A172 (cell line): Measurements from ENCODE around the gene TRABD2B. TPM values are rescaled to one million over a fixed set of nuclear protein-coding genes. Genes with fewer than 3 reads are reported as not detected.

Experiments used
- DNase-seq: peaks from one replicate; pipeline ENCODE4 v3.0.0-alpha.2; 2015; ENCODE audit warnings: low spot score
- total RNA-seq: library from RNA; depleted of rRNA; stranded (reverse); fragments of >200 nt; shearing (Covaris generic); gene quantifications from 2 replicates; pipeline ENCODE4 v1.2.3, GENCODE V29; 2014

Gene TRABD2B
- total RNA-seq, 1 experiment from 2014 or later, result 2.0 TPM

DNA sequence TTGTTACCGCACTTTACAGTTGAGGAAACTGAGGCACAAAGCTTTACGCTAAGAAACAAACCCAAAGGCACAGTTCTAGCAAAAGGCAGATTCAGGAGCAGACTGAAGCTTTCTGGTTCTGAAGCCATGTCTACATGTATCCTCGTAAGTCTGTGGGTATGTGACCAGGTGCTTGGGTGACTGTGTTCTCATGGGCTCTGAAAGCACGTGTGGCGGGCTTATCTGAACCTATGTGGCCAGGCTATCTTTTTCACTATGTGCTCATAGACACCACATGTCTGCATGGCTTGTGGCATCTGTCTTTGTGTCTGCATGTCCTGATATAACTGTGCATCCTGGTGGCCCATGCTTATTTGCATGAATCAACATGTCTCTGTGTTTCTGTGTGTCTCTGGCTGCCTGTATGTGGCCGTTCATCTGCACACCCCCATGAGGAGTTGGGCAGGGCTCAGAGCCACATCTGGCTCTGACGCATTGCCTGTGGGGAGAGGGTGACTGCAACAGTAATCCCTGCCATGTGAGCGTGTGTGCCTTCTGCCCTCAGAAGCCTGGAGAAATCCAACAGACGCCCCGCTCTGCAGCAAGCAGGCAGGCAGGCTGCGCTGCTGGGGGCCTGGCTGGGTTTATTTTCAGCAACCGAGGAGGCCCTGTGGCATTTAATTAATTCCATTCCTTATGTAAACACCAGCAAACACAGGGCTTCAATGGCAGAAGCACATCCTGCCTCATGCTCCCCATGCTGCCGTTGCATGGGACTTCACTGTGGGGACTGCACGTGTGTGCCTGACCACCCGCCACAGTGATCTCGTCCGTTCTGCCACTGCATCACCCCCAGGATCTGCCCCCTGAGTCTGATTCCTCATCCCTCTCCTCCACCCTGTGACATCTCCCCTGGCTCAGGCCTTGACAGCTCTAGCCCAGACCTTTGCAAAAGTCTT is 115.4 kb downstream of the TRABD2B start:
- DNase-seq, result no peak

- DNase-seq, result no peak
These were observed 120.6 kb downstream of the TRABD2B start for GRCh38 chr1:47876587-47876963.

GRCh38 chr1:47875831-47876586 is 121.2 kb downstream of the TRABD2B start:
- DNase-seq, result peak; percentile 55

DNA sequence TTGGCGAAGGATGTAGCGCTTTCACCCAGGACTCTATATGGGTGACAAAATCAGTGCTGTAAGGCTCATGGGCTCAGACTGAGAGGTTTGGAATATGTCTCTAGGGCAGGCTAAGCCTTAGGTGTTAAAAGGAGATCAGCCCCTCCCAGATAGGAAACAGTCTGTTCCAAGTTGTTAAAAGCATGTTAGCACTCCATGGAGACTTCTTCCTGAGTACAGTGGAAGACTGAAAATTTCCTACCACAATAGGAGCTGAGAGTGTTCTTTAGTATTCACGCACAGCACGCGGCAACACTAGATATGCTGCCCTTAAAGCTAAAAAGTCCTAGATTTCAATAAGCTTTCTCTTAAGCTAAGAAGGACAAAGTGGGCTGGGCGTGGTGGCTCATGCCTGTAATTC is 122.1 kb downstream of the TRABD2B start:
- DNase-seq, result no peak

DNA sequence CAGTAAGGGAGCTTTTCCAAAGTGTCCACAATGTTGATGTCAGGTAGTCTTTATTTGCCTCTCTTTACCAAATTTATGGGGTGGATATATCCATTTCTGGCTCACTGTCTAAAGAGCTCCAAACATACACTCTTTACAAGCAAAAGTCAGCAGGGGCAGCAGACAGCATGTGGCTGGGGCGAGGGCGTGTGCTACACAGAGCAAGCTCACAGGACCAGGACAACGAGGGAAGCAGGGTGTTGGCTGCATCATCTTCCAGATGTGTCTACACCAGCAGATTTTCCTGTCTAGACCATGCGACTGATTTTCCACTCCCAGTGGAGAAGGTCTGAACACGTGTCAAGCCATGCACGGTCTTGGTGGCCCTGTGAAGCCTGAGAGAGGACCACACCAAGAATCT is 123.8 kb downstream of the TRABD2B start:
- DNase-seq, result no peak

- no peak for DNase-seq
These were observed 124.3 kb downstream of the TRABD2B start for GRCh38 chr1:47872886-47873285.

DNA sequence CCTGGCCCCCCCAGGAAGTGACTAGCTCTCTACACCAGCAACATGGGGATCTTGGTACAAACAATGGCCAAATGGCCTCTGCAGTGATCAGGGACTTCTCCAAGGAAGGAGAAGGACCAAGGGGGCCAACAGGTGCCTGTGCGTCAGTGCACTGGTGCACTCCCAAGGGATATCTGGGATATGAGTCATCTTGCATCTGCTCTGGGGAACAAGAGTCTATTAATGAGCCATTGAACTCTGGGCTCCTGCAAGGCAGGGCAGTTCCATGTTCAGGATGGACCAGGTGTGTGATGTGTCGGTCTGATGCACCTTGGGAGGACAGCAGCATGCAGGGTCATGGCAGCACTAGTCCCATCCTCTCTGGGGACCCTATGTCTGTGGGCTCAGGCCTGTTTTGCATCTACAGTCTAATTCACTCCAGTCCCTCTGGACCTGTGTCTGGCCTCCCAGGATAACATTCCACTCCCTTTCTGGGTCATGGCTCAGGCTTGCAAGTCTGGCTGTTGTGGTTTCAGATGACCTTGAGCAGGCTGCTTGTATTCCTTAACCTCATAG is 125.3 kb downstream of the TRABD2B start:
- peak; percentile 85 for DNase-seq

GRCh38 chr1:47870946-47871676 is 126.1 kb downstream of the TRABD2B start:
- no peak for DNase-seq

GRCh38 chr1:47870480-47870879 is 126.7 kb downstream of the TRABD2B start:
- DNase-seq, result no peak

GRCh38 chr1:47868348-47868676 is 128.9 kb downstream of the TRABD2B start:
- DNase-seq, result no peak

DNA sequence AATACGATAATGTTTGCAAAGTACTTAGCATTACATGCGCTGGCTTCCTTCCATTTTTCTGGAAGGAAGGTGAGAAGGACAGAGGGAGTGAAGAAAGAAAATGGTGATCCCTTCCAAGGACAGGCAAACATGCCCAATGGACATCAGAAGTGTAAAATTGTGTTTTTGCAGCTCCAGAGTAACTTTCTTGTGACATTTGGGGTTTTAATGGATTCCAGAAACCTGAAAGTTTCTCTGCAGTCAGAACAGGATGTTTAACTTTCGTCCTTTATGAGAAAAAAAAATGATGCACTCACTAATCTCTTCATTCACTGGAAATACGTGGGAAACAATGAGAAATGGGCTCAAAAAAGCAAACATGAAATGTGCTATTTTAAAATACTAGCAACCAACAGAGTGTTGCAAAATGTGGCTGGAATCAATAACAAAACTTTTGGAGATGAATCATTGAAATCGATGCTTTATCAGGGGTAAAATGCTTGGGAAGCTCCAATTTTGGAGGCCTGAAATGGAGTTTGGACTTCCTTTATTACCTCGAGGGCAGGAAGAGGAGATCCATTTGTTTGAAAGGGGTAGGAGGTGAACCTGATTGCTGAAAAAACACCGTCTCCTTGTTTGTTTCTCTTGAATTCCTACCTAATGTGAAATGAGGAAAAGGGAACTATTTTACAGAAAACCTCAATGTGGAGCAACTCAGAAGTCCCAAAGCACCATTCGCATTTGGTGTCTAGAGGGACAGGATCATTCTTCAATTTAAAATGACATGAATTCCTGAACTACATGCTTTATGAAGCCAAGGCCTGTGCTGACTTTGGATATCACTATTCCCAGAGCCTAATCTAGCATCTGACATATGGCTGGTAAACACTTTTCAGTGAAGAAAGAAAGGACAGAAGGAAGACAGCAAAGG is 129.5 kb downstream of the TRABD2B start:
- DNase-seq, result no peak

GRCh38 chr1:47866601-47867437 is 130.4 kb downstream of the TRABD2B start:
- DNase-seq, result no peak

GRCh38 chr1:47865881-47866535 is 131.2 kb downstream of the TRABD2B start:
- DNase-seq, result no peak

DNA sequence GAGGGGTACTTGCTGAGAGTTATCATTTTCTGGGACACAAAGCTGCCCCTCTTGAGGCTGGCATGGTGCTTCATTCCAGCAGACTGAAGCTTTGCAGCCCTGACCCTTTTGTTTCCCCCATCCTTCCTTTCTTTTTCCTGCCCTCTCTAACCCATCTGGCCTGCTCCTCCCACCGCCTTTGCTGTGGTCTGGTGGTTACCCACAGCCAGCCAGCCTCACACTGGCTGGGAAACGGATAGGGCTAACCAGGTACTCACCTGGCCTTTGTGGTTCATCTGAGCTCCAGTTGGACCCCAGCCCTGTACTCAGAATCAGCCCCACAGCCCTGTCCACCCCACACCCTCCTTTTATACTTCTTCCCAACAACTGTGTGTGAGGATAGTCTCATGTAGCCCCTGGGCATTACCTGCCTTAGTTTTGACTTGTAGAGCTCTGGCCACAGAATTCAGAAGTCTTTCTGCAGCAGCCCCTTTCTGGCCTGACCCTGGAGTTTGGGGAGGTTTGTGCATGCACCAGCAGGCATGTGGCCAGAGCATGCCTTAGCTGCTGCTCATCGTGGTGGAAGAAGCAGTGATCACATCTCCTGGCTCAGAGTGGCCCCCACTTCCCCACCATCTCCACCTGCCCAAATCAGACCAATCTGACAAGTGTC is 138.0 kb downstream of the TRABD2B start:
- no peak for DNase-seq

DNA sequence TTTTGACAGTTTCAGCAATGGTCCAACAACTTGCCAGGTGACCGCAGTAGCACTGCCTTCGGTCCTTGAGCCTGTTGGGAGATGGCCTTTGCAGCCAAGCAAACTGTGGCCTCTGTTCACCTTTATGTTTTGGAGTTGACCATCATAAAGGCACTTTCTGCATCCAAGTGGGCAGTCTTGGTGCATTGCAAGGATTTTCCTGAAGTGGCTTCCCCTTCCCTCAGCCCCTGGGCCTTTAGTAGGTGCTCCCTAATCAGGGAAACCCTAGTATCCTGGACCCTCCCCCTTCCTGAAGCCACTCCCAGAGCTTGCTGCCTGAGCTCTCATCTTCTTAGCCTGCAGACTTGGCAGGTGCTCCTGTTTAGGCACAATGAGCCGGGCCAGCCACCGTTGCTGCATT is 140.2 kb downstream of the TRABD2B start:
- no peak for DNase-seq

DNA sequence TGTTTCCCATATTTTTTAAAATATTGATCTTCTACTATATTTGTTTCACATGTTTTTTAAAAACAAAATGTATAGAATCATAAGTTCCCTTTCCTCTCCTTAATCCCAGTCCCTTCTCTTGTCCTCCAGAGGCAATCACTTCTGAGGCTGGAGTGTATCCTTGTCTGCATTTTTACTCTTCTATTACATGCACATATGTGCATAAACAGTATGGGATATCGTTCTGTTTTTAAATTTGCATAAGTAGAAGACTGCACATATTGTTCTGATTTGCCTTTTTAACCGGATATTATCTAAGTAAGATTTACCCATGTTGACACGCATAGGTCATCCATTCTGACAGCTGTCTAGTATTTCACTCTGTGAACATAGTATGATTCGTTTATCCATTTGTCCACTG is 142.0 kb downstream of the TRABD2B start:
- DNase-seq, result no peak

GRCh38 chr1:47854552-47855144 is 142.5 kb downstream of the TRABD2B start:
- no peak for DNase-seq

- no peak for DNase-seq
These were observed 143.3 kb downstream of the TRABD2B start for GRCh38 chr1:47853852-47854251.

- DNase-seq, result no peak
These were observed 144.1 kb downstream of the TRABD2B start for GRCh38 chr1:47853059-47853458.
